Measurements from ENCODE around the gene TRERF1.

GRCh38 chr6:42339991-42340401 is 111.7 kb downstream of the TRERF1 start:
- TF ChIP-seq, protein P1, sequence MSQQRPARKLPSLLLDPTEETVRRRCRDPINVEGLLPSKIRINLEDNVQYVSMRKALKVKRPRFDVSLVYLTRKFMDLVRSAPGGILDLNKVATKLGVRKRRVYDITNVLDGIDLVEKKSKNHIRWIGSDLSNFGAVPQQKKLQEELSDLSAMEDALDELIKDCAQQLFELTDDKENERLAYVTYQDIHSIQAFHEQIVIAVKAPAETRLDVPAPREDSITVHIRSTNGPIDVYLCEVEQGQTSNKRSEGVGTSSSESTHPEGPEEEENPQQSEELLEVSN (IDR thresholded peaks at IDR 0.05), result no peak
- TF ChIP-seq CTCF (IDR thresholded peaks at IDR 0.05; ENCODE audit: control extremely low read depth in 1 of 3, insufficient read depth in 1 of 3, low read depth in 1 of 3, low read length in 3 of 3) (no peak), KDM4A (IDR thresholded peaks at IDR 0.05; ENCODE audit: low read depth, low read length, severe bottlenecking) (no peak), POLR2AphosphoS5 (IDR thresholded peaks at IDR 0.05; ENCODE audit: low read depth, low read length) (no peak), EP300 (IDR thresholded peaks at IDR 0.05; ENCODE audit: borderline replicate concordance in 1 of 2, low read depth in 2 of 2, low read length in 2 of 2) (no peak), SRF (IDR thresholded peaks at IDR 0.05; ENCODE audit: low read depth, low read length) (no peak)
- TF ChIP-seq, protein P2, sequence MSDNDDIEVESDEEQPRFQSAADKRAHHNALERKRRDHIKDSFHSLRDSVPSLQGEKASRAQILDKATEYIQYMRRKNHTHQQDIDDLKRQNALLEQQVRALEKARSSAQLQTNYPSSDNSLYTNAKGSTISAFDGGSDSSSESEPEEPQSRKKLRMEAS (IDR thresholded peaks at IDR 0.05), result no peak

Data from H1 (cell line).